CD4-positive, alpha-beta T cell treated with Interleukin-17A for 4 hours (primary cell): ENCODE data around the gene TMEM163.

Source experiments
- DNase-seq: peaks from one replicate; pipeline ENCODE4 v3.0.0-alpha.2; 2020; ENCODE audit warnings: mixed read lengths

TMEM163 gene

GRCh38 chr2:134470561-134471168 is 248.1 kb downstream of the TMEM163 start:
- DNase-seq, result no peak

DNA sequence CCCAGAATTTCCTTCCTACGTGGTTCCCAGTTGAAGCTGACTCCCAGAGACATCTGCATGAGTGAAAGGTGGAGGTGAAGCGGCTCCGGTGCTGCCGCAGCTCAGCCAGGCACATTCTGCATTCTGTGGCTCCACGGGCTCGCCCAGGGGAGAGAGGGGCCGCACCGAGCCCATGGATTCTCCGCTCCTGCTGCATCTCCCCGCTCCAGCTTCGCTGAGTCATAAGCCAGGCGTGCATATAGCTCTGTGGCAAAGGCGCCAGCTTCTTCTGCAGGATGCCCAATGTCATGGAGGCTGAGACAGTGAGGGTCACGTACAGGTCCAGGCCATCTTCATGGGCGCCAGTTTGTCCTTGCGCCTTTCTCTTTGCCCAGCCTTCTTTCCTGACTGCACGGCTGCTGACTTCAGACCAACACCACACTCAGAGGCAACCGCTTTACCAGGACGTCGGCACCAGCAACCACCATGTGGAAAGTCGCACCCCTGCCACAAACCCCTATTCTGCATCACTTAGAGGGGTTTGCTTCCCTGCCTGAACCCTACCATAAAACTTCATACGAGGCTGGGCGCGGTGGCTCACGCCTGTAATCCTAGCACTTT is 249.2 kb downstream of the TMEM163 start:
- DNase-seq, result no peak

DNA sequence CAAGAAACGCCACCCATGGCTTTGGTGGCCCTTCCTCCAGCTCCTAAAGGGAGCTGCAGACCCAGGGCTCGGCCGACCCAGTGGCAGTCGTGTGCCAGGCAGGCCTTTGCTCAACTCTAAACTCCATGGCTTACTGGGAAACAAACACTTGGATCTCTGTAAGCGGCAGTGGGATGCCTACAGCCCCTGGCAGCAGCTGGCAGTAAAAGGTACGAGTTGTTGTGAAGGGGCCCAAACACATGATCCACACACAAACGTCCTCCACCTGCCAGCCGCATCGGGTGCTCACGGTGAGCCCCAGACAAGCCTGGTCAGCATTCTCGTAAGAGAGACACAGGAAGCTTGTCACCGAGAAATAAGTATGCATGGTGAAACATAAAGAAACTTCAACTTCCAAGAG is 250.0 kb downstream of the TMEM163 start:
- no peak for DNase-seq

DNA sequence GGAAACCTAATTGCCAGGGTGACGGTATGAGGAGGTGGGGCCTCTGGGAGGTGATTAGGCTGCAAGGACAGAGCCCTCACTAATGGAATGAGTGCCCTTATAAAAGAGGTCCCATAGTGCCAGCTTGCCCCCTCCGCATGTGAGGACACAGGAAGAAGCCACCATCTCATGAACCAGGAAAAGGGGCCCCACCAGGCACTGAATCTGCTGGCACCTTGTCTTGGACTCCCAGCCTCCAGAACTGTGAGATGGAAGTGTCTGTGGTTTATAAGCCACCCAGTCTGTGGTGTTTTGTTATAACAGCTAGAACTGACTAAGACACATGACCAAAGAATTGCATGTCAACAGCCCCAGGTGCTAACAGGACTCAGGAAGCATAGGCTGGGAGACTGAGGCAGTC is 250.6 kb downstream of the TMEM163 start:
- no peak for DNase-seq

GRCh38 chr2:134466141-134466540 is 252.7 kb downstream of the TMEM163 start:
- DNase-seq, result peak; percentile 49

- no peak for DNase-seq
Observed at GRCh38 chr2:134465228-134466105, 253.3 kb downstream of the TMEM163 start.

DNA sequence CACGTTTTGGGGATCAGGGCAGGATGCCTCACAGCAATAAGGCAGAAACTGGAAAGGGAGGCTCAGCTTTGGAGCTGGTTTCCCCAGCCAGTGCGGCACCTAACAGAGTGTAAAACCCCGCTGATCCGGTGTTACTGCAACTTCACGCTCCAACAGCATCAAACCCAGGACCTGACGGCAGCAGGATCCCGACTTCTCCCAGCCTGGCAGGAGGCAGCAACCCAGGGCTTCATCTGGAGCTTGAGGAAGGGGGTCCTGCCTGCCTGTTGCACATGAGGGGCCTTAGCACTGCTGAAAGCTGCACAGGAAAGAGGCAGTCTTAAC is 255.1 kb downstream of the TMEM163 start:
- DNase-seq, result no peak

DNA sequence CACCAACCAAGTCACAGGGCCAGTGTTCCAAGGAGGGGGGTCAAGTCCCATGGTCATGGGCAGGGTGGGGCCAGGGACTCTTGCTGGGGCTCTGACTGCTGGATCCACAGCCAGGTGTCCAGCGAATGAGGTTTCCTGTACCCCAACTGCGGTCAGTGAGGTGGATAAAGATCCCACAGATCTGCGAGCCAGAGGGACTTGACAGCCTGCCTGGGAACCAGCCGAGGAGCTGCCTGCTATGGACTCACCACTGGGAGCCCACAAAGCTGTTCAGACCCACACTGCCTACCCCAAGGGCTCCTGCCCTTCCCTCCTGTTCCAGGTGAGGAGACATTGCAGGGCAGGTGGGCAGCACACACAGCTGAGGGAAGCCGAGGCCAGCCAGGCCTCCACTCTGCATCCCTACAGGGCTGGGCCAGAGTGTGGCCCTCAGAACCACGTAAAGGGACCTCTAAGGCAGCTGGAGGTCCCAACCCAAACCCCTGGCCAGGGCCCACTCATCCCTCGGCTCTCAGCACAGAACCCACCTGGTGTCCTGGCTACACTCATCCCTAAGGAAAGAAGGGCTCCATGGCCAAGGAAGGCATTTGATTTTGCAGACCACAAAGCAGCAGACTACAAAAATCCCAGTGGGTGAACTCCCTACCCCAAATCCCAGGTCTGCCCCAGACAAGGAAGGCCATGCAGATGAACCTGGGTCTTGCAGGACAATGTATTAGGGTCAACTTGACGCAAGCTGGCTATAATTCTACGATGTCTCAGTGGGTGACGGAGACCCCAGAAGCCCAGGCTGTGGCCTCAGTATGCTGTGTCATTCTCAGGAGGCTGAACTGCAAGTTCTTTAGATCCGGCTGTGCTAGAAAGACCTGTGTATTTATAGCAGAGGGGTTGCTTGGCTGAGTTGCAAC is 255.8 kb downstream of the TMEM163 start:
- no peak for DNase-seq

DNA sequence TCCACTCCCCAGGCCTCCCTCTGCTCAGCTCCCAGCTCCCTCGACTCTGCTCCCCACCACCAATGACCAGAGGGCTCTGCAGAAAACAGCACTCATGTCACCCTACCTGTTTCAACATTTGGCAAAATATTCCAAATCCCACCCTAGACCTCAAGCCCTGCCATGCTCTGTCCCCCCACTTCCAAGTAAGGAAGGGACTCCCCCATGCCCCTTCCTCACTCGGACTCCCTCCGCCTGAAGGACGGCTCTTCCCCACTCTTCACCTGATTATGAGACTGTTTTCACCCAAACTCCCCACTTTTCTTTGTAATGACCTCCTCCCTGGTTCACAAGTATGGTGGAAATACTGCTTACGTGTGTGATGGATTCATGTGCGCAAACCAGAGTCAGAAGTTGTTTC is 256.5 kb downstream of the TMEM163 start:
- no peak for DNase-seq

DNA sequence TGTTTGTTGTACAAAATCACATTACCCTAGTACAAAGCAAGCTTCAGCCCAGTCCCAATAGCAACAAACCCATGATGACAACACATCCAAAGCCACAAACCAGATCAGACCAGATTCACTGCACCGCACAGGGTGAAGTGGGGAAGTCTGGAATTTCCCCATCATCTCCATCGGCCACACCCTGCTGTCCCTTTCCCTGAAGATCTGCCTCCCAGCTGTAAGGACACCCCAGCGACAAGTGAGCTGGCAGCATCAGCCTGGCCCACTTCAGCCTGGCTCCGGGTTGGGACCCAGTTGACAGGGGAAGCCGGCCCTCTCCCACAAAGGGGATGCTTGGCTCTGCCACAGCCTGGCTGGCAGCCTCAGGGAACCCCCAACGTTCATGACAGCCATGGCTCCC is 257.3 kb downstream of the TMEM163 start:
- no peak for DNase-seq

GRCh38 chr2:134460583-134460998 is 258.2 kb downstream of the TMEM163 start:
- peak; percentile 37 for DNase-seq

GRCh38 chr2:134459706-134460406 is 258.9 kb downstream of the TMEM163 start:
- no peak for DNase-seq

- no peak for DNase-seq
Observed at GRCh38 chr2:134458950-134459349, 259.9 kb downstream of the TMEM163 start.

GRCh38 chr2:134458473-134458853 is 260.3 kb downstream of the TMEM163 start:
- no peak for DNase-seq

- no peak for DNase-seq
Observed at GRCh38 chr2:134457765-134458472, 260.9 kb downstream of the TMEM163 start.

DNA sequence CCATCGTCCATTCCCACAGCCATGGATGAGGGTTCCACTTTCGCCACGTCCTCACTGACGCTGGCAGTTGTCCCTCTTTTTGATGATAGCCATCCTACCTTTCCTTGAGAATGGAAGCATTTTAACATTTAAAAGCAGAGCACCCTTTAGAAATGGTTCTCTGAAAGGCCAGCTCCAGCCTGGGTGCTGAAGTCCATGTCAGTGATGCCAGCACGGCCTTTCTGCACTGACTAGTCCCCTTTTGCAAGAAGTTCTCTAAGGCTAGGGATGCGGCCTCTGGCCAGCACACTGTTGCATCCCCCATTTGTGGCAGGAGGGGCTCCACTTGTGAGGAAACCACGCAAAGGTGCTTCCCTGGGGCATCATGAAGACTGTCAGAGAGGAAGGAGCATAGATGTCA is 261.4 kb downstream of the TMEM163 start:
- DNase-seq, result no peak

DNA sequence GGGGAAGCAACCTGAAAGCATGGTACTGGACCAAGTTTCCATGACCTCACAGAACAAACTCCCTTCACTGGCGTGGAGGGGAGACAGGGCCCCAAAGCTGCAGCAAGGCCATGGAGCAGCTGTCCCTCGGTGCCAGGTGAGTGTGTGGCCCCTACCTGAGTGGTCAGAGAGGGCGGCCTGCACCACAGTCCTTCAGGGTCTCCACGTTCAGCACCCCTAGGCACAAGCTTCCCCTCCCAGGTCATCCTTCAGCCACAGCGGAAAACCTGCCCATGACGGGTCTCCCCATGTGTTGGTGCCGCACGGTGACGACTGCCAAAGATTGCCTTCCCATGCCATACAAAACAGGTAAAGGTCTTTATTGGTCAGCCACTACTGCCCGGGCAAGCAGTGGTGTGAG is 263.4 kb downstream of the TMEM163 start:
- no peak for DNase-seq

DNA sequence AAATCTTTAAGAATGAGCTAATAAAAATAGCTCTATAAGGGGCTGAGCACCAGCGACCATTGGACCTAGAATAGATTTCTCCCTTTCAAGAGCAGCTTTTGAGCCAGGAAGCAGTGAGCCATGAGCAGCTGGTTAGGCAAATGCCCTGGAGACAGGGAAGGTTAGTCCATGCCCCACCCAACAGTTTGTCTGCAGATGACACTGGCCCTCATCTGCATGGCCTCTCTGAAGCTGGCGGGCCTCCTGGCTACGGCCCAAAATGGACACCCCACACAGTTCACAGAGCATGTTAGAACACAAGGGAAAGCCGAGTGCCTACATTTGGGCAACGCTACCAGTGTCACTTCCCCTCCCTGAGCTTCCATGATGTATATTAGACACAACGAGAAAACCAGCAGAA is 263.9 kb downstream of the TMEM163 start:
- DNase-seq, result no peak

DNA sequence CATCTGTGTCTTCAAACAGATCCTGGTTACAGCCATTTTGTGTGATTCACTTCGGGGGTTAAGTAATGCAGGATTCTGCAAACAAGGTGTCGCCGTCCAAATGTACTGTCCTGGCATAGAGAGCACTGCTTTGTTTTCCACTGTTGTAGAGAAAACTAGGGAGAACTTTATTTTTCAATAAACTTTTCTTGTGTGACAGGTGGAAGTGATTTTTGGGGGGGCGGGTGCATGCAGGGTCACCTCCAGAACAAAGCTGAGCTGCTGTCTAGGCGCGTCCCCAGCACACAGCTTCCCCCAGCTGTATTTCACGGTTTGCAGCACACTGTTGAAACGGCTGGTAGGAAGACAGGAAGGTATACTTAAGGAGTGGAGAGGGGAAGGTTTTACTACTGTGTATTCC is 264.4 kb downstream of the TMEM163 start:
- DNase-seq, result no peak

DNA sequence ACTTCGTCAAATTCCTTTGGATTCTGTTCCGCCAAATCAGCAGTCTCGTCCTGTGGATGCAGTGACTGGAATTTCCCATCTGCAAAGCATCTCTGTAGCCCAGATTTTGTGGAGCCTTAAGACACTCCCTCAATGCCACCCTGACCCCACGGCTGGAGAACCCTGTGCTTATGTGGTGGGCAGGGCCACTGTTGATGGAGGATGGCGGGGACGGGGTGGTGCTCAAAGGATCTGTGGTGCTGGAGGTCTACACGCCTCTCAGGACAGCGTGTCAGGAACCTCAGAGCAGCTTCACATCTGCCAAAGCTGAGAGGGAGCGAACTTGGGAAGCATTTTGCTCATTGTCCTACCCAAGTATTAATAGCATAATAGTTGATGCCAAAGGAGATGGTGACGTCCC is 264.8 kb downstream of the TMEM163 start:
- no peak for DNase-seq

- no peak for DNase-seq
Observed at GRCh38 chr2:134453476-134453875, 265.3 kb downstream of the TMEM163 start.
